DMS114 treated with DMSO at 0.1 percent for 48 hours (cell line): ENCODE measurements around the gene UBE3C.
"Not testable (repeated sequence)": the region's sequence is repeated elsewhere in the genome, so short reads cannot be mapped to it uniquely, and the experiment has no call there.

Experiments used
- DNase-seq: peaks from one replicate; lab custom pipeline; 2025; ENCODE audit not compliant: unreplicated experiment; lab: John Stamatoyannopoulos, UW

UBE3C gene

DNA sequence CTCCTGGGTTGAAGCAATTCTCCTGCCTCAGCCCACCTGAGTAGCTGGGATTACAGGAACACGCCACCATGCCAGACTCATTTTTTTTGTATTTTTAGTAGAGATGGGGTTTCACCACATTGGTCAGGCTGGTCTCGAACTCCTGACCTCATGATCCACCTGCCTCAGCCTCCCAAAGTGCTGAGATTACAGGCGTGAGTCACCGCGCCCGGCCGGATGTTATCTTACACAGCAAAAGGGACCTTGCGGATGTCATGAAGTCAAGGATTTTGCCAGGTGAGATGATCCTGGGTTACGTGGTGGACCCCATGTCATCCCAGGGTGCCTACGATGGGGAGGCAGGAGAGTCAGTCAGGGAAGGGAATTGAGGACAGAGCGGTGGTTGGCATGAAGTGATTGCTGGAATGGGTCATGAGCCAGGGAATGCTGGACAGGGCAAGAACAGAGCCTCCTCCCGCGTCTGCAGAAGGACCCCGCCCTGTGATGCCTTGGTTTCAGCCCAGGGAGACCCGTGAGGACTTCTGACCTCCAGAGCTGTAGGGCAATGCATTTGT lies 8.7 kb upstream of the UBE3C start:
- DNase-seq, result no peak

DNA sequence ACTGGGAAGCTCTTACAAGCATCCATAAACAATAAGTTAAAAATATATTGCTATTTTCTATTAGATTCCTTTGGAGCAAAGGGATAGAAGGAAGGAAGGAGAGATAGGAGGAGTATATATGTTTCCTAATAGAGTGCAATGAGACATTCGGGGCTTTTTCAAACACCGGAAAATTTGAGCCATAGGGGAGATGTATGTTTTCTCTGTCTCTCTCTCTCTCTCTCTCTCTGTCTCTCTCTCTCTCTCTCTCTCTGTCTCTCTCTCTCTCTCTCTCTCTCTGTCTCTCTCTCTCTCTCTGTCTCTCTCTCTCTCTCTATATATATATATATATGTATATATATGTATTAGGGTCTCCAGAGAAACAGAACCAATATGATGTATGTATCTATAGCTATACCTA lies 7.9 kb upstream of the UBE3C start:
- DNase-seq, result not testable (repeated sequence)

DNA sequence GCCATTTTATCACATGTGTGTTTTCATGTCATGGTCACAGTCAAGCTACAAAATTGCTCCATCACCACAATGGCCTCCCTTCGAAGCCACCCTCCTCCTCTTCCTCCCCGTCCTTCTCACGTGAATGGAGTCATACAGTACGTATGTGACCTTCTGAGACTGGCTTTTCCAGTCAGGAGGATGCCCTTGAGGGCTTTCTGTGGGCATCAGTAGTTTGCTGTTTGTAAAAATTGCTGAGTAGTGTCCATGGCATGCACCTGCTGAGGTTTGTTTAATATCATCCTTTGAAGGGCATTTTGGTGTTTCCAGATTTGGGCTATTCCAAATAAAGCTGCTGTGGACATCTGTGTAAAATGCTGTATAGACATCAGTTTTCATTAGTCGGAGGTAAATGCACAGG lies 5.9 kb upstream of the UBE3C start:
- no peak for DNase-seq

DNA sequence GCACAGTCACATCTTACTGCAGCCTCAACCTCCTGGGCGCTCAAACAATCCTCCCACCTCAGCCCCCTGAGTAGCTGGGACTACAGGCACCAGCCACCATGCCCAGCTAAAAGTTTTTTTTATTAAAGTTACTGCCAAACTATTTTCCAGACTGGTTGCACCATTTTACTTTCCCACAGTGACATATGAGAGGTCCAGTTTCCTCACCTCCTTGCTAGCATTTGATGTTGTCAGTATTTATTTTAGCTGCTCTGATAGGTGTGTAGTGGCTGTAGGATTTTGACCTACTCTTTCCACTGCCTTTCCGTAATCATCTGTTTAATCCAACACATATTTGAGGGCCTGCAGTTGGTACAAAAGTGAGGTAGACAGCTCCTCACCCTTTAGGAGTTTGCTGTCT lies 5.4 kb upstream of the UBE3C start:
- no peak for DNase-seq

DNA sequence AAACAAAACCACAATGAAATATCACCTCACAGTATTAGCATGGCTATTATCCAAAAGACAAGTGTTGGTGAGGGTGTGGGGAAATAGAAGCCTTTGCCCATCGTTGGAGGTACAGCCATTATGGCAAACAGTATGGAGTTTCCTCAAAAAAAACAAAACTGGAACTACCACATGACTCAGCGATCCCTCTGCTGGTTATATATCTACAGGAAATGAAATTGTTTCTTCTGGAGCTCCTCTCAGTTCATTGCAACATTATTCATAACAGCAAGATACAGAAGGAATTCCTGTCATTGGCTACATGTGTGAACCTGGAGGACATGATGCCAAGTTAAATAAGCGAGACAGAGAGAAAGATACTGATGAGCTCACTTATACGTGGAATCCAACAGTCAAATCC lies 2.4 kb upstream of the UBE3C start:
- peak; percentile 30 for DNase-seq

DNA sequence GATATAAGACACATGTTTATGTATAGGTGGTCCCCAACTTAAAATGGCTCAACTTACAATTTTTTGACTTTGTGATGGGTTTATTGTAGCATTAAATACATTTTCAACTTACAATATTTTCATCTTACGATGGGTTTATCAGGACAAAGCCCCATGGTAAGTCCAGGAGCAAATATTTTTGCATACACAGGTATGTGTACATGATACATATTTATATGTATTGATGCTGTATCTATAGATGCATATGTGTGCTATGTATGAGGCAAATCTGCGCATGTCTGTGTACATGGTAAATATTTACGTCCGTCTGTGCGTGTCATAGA lies 664 bp upstream of the UBE3C start:
- no peak for DNase-seq

DNA sequence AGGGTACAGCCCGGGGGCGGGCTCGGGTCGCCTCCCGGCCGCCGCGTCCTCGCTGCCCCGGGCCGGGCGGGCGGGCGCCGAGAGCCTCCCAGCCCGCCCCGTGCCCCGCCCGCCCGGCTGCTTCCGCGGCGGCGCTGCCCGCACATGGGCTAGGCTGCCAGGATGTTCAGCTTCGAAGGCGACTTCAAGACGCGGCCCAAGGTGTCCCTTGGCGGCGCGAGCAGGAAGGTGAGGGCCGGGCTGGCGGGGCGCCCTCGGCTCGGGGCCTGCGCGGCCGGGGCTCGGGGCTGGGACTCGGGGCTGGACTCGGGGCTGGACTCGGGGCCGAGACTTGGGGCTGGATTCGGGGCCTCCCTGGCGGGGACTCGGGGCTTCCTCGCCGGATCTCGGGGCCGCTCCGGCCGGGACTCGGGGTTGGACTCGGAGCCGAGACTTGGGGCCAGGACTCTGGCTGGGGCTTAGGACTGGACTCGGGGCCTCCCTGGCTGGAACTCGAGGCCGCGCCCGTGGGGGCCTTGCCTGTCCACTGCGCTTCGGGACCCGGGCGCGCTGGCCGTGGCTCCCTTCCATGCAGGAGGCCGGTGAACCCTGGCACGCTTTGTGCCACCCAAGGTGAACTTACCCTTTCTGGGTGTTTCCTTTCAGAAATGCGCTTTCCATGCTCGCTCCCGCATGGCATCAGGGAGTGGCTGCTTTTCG lies 534 bp downstream of the UBE3C start:
- no peak for DNase-seq

DNA sequence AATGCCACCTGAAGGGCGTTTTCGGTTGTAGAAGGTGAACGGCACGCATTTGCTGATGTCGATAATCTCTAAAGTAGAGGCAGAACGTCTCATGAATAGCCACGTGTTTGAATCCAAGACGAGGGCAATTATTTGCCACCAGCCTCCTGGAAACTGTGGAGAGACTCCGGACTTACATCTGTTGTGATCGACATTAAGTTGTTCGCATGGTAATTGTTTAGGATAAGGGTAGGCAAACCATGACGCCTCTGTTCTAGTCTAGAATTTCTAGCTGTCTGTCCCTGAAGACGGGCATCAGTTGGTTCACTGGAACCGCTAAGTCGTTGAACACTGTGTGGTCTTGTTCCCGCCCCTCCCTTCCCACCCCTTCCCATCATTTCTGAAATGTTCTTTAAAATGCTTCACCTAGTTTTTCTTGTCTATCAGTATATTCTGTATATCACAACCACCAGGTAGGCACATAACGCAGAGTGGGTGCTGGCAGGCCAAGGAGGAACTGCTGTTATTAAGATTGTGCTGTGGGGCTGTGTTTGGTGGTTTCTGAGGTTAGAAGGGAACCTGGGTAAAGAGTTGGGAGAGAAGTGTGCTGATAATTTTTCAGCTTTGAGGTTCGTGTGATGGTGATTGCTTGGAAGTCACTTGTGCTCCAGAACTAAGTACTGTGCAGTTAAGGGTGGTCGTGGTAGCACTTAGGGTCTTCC lies 1.2 kb downstream of the UBE3C start:
- no peak for DNase-seq

DNA sequence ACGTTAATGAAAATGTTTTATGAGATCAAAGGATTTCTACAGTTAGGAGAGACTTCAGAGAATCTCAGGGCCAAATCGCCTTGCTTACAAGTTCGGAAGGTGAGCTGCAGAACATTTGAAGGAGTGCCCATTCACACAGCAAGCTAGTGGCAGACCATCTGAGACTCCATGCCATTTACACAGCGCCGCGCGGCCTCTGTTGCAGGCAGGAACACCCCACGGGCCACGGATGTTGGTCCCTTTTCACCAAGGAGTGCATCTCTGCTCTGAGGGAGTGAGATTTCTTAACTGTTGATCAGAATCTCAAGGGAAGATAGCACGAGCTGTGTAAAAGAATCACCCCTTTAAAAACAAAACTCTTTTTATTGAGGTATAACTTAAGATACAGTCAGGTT lies 1.8 kb downstream of the UBE3C start:
- no peak for DNase-seq

DNA sequence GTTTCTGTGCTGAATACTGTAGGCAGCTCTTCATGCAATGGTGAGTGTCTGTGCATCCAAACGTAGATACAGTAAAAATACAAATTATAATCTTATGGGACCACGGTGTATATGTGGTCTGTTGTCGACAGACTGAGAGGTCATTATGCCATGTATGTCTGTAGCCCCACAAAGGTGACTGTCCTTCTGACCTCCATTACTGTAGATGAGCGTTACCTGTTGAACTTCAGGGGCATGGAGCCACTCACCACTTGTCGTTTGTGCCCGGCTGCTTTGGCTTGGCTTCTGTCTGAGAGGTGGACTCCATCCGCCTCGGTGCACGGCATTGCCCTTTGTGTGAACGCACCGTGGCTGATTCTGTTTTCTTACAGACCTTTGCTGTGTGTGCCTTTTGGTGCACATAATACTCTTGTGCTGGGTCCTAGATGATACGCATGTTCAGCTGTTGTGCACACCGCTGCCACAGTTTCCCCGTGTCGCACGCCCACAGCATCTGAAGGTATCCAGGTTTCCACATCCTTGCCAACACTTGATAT lies 2.9 kb downstream of the UBE3C start:
- DNase-seq, result no peak

DNA sequence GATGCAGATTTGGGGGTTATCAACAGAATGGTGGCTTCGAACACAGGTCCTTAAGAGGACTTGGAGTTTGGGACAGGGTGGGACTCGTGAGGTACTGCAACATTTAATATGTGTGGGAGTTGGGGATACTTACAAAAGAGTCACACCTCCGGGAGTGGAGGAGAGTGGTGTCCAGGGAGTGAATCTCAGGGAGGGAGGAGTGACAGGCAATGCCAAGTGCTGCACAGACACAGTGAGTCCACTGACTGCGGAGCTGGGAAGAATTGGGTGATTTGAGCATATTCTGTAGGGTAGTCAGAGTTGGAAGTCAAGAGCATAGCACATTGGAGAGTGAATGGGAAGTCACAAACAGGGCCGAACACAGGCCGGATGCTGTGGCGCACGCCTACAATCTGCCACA lies 5.1 kb downstream of the UBE3C start:
- no peak for DNase-seq

DNA sequence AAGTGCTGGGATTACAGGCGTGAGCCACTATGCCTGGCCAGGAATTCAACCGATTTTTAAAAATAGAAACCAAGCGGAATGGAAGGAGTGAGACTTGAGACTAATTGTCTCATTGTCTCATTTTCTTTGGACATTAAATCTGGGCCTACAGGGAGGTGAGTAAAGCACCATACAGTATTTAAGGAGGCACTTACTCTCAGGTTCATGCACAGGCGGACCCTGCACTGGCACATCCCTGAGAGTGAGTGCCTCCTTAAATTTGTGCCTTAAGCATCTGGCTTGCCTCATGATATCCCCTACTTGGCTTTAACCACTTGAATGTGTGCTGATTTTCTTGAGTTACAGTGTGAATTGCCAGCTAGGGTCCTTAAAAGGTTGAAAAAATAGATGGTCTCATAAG lies 10.6 kb downstream of the UBE3C start:
- DNase-seq, result no peak

DNA sequence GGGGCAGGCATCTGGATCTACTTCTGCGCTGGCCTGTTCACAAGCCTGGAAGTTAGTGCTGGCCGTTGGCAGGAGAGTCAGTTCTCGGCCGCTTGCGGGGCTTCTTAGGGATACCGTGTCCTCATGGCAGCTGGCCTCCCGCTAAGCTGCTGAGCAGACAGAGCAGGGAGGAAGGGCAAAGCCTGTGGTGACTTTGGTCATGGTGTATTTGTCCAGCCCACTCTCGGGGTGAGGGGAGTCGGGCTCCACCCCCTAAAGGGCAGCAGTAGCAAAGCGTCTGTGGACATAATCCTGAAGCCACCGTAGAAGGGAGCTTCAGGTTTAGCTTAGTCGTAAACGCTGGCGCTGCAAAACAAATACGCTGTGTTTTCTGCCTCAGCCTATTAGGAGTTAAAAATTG lies 12.2 kb downstream of the UBE3C start:
- DNase-seq, result no peak

DNA sequence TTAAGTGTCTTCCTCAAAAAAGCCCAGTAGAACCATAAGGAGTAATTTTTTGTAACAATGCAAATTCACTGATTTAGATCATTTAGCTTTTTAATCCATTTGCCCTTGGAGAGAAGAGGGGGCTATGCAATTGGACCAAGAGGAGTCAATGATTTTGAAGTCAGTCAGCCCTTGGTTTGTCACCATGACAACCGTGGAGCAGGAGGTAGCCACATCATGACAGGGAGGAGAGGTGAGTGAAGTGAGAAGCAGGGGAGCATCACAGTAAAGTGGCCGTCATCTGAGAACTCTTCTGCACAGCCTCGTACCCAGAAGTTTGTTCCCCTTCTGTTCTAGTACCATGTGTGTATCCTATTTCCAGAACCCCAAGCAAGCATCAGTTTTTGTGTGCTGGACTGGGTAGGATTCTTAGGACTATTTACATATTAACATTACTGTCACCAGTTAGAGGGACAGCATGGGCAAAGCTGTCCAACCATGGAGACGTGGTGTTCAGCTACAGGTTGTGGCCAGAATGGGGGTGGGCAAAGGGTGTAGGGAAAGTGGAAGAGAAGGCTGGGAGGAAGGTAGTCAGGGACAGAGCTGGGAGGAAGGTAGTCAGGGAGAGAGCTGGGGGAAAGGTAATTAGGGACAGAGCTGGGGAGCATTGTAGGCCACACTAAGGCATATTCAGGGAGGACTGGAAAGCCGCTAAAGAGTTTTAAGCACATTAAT lies 13.1 kb downstream of the UBE3C start:
- DNase-seq, result no peak

DNA sequence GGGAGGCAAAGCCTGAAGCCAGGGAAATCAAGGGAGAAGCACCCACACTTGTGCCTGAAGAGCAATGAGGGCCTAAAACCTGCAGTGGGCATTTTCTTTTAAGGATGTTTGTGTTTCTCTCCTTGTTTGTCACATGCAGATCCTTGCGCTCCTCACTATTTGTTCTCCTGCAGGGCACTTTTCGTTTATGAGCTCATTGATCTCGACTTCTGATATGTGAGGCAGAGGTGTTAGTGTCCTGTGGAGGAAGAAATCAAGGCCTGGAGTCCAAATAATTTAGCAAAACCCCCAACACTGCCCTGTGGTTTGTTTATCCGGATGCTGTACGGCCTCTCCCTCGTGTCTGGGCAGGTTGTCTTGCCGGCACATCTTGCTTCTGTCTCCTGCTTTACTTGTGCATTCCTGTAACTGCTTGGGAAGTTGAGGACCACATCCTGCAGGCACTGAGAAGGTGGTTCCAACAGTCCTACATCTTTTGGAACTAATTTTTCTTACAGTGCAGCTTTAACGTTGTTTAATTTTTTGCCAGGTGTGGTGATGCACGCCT lies 13.7 kb downstream of the UBE3C start:
- no peak for DNase-seq

DNA sequence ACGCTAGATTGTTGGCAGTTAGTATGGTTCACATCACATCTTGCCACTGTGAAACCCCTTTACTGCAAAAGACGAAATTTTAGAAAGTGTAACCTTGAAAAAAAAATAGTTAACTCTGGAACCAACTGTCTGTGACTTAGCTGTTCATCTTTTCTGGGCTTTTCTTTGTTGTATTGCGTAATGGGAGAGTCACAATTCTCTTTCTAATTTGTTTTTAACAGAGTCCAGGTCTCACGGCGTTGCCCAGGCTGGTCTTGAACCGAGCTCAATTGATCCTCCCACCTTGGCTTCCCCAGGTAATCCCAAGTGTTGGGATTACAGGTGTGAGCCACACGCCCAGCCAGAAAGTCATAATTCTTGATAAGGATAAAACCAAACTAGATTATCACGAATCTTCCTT lies 14.5 kb downstream of the UBE3C start:
- DNase-seq, result no peak

DNA sequence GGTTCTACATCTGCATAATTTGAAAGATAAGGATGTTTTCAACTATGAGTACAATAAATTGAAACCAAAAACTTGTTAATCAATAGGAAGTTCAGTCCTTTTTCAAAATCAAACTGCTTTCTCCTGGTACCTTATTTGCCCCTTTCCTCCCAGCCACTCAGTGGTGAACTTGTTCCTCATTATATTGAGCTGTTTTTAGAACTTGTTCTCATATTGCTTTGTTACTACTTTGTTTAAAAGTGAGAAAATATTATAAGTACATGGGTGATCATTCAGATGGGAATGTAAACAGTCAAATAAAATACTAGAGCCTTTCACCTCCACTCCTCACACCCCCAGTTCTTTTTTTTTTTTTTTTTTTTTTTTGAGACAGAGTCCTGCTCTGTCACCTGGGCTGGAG lies 17.2 kb downstream of the UBE3C start:
- no peak for DNase-seq

DNA sequence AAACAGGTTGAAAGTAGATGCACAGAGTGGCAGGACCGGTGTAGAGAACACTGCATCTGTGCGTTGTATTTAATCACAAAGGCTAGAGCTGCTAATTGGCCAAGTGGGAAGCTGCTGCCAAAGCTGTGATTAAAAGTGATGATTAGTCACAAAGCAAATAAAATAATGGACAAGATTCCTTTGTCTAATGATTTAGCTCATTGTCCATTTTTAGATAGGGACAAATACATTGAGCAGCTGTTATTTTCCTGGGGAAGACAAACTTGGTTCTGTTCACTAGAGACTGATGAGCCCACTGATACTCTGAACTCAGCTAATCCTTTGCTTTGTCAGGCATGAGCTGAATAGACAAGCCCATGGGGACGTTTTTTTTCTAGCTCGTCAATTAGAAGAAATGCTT lies 19.7 kb downstream of the UBE3C start:
- DNase-seq, result no peak

DNA sequence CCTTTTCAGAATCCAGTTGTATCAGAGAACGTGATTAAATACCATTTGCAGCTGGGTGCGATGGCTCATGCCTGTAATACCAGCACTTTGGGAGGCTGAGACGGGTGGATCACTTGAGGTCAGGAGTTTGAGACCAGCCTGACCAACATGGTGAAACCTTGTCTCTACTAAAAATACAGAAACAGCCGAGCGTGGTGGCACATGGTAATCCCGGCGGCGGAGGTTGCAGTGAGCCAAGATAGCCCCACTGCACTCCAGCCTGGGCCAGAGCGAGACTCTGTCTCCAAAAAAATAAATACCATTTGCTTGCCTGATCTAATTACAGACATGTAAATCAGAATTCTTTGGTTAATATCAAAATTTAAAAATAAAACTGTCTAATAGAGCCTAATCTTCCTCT lies 20.8 kb downstream of the UBE3C start:
- DNase-seq, result not testable (repeated sequence)

DNA sequence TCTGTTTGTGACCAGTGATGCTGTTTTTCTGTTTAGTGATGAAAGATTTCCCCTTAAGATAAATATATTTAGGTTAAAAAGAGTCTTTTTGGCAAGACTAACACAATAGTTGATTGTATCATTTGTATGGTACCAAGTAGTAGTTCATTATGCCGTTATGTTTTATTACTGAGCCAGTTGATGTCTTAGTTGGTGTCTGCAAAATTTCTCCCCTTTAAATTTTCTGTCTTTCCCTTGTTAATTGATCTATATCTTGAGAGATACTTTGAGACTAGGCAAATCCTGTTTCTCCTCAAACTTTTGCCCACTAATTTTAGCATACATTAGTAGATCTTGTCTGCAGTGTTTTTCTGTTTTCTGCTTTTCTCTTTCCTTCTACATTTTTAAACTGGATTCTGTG lies 21.7 kb downstream of the UBE3C start:
- DNase-seq, result no peak

DNA sequence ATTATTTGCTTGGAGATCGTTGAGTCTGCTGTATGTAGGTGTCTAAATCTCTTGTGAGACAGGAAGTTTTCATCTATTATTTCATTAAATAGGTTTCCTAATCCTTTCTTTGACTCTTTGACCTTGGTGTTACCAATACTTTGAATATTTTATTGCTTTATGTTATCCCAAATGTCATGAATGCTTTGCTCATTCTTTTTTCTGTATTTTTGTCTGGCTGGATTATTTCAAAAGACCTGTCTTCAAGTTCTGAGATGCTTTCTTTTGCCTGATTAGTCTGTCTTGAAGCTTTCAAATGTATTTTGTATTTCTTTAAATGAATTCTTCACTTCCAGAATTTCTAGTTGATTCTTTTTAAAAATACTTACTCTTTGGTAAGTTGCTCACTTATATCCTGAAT lies 27.3 kb downstream of the UBE3C start:
- DNase-seq, result no peak

DNA sequence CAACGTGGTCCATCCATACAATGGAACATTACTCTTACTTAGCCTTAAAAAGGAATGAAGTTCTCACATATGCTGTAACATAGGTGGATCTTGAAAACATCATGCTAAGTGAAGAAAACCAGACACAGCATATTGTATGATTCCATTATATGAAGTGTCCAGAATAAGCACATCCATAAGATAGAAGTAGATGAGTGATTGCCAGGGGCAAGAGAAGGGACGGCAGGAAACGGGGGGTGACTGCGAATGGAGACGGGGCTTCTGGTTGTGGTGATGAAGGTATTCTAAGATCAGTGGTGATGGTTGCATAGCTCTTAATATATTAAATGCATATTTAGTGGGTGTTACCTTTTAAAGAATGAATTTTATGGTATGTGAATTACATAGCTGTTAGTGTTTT lies 29.8 kb downstream of the UBE3C start:
- DNase-seq, result no peak
